ENCODE results near the gene AOPEP. TPM values are rescaled to one million over a fixed set of nuclear protein-coding genes. Genes with fewer than 3 reads are reported as not detected.

AOPEP gene
- total and polyA plus RNA-seq, 2 donors (not counting 1 experiment from before 2014, with no cell fraction given): 66.1 to 94.1 TPM

DNA sequence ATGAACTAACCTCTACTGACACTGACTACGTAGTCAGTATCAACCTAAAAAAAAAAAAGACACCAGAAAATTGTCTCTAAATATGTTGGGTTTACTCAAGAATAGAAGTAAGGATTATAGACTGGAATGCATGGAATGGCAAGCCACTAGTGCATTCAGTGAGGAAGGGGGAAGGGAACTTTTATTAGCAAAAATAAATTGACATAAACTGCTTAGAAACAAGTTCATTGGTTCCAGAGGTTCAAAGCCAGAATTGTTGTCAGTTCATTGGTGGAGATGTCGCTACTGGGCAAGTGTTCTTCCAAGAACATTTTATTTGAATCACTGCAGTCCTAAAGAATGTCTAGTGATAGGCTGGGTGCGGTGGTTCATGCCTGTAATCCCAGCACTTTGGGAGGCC, 26.1 kb upstream of the AOPEP start:
- no peaks in the 10 kb centered on the region for H3K27me3 ChIP-seq (ENCODE audit: control insufficient read depth, insufficient read depth, low read length)
- no peaks in the 10 kb centered on the region for H4K20me1 ChIP-seq (ENCODE audit: control insufficient read depth, extremely low read depth, insufficient read depth, low read length)
- no peak overlapping the region for H2AFZ ChIP-seq (ENCODE audit: low read length)

DNA sequence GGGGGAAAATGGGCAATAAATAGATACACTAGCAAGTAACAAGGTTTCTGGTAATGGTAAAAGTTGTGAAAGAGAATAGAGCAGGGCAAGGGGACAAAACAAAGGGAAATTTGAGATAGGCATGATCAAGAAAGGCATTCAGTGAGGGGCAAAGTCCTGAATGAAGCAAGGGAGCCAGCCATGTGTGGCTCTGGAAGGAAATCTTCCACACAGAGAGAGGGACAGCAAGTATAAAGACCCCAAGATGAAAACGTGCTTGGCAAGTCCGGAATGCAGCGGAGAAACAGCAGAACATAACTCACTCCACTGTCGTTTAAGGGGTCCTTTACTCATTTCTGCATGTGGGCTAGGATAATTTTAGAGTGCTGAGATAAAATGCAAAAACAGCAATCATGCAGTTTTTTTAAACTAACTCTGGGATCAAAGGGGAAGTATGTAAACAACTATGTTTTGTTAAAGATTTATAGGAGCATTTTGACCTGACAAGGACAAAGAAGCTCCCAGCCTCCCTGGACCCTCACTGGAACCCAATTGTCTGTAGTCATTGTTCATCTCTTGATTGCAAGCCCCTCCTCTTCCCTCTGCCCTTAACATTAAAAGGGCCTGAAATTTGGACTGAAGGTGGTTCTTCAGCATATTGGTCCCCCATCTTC, 22.9 kb upstream of the AOPEP start:
- TF ChIP-seq EZH2 (IDR thresholded peaks at IDR 0.05; ENCODE audit: low read length, missing control alignments): no peak
- TF ChIP-seq, protein P1, sequence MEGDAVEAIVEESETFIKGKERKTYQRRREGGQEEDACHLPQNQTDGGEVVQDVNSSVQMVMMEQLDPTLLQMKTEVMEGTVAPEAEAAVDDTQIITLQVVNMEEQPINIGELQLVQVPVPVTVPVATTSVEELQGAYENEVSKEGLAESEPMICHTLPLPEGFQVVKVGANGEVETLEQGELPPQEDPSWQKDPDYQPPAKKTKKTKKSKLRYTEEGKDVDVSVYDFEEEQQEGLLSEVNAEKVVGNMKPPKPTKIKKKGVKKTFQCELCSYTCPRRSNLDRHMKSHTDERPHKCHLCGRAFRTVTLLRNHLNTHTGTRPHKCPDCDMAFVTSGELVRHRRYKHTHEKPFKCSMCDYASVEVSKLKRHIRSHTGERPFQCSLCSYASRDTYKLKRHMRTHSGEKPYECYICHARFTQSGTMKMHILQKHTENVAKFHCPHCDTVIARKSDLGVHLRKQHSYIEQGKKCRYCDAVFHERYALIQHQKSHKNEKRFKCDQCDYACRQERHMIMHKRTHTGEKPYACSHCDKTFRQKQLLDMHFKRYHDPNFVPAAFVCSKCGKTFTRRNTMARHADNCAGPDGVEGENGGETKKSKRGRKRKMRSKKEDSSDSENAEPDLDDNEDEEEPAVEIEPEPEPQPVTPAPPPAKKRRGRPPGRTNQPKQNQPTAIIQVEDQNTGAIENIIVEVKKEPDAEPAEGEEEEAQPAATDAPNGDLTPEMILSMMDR (conservative IDR thresholded peaks at IDR 0.05 in 1 of 2, IDR thresholded peaks at IDR 0.05 in 1 of 2; ENCODE audit: low read depth in 1 of 2, low read length in 2 of 2): no peak
- Histone ChIP-seq H3K27ac (ENCODE audit: insufficient read depth, low read length) (no peak overlapping the region), H3K4me2 (ENCODE audit: extremely low read depth, insufficient read depth, low read length) (no peak overlapping the region)

More for the DNA sequence above, 26.1 kb upstream of the AOPEP start:
- H3K4me1 ChIP-seq (ENCODE audit: control insufficient read depth, extremely low read depth, insufficient read depth, low read length): no peaks in the 10 kb centered on the region
- no peaks in the 10 kb centered on the region for H3K36me3 ChIP-seq (ENCODE audit: control insufficient read depth, insufficient read depth, low read length)
- H3K4me2 ChIP-seq (ENCODE audit: extremely low read depth, insufficient read depth, low read length): no peak overlapping the region
- H3K4me3 ChIP-seq (replicated peaks in 1 of 4; ENCODE audit: control extremely low read depth in 1 of 4, insufficient read depth in 1 of 4, low read depth in 3 of 4, low read length in 4 of 4): no peak overlapping the region
- no peak for TF ChIP-seq EZH2 (IDR thresholded peaks at IDR 0.05; ENCODE audit: low read length, missing control alignments)
- TF ChIP-seq, protein P1 (conservative IDR thresholded peaks at IDR 0.05 in 1 of 2, IDR thresholded peaks at IDR 0.05 in 1 of 2; ENCODE audit: low read depth in 1 of 2, low read length in 2 of 2): no peak
- H3K27ac ChIP-seq (ENCODE audit: insufficient read depth, low read length): no peak overlapping the region
- no peak for DNase-seq (ENCODE audit: low read depth in 2 of 2)
- H3K79me2 ChIP-seq (ENCODE audit: control insufficient read depth, insufficient read depth, low read length): no peaks in the 10 kb centered on the region
- no peaks in the 10 kb centered on the region for H3K9me3 ChIP-seq (ENCODE audit: control insufficient read depth, insufficient read depth, low read depth, low read length)
- no peak overlapping the region for H3K9ac ChIP-seq (ENCODE audit: insufficient read depth, low read length)

DNA sequence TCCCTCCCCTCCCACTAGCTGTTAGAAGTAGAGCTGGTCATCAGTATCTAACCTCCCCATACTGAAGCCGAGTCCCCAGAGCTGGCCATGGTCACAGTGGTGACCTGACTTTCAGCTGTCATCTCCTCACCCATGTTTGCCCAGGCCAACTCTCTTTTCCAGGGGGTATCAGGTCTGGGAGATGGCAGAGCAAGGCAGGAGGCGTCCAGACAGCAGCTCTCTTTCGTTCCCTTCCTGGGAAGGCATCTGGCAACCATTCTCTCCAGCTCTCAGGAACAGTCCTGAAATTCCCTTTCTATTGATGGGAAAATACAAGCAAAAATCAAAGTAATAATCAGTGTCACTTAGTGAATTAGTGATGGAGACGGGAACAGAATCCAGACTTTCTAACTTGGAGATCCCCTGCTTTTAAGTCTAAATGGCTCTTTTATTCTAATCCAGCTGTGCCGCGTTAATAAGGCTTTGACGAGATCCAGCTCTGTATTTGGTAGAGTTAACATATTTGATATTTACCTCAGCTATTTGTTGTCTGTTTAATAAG, 21.3 kb upstream of the AOPEP start:
- Histone ChIP-seq H3K4me2 (ENCODE audit: extremely low read depth, insufficient read depth, low read length) (no peak overlapping the region), H3K36me3 (ENCODE audit: control insufficient read depth, insufficient read depth, low read length) (no peaks in the 10 kb centered on the region), H2AFZ (ENCODE audit: low read length) (no peak overlapping the region), H3K27me3 (ENCODE audit: control insufficient read depth, insufficient read depth, low read length) (no peaks in the 10 kb centered on the region), H3K4me1 (ENCODE audit: control insufficient read depth, extremely low read depth, insufficient read depth, low read length) (no peaks in the 10 kb centered on the region), H3K27ac (ENCODE audit: insufficient read depth, low read length) (no peak overlapping the region), H3K4me3 (replicated peaks in 1 of 4; ENCODE audit: control extremely low read depth in 1 of 4, insufficient read depth in 1 of 4, low read depth in 3 of 4, low read length in 4 of 4) (no peak overlapping the region), H3K79me2 (ENCODE audit: control insufficient read depth, insufficient read depth, low read length) (no peaks in the 10 kb centered on the region), H3K9me3 (ENCODE audit: control insufficient read depth, insufficient read depth, low read depth, low read length) (no peaks in the 10 kb centered on the region), H4K20me1 (ENCODE audit: control insufficient read depth, extremely low read depth, insufficient read depth, low read length) (no peaks in the 10 kb centered on the region), H3K9ac (ENCODE audit: insufficient read depth, low read length) (no peak overlapping the region)
- TF ChIP-seq, protein P1 (conservative IDR thresholded peaks at IDR 0.05 in 1 of 2, IDR thresholded peaks at IDR 0.05 in 1 of 2; ENCODE audit: low read depth in 1 of 2, low read length in 2 of 2): no peak
- no peak for TF ChIP-seq EZH2 (IDR thresholded peaks at IDR 0.05; ENCODE audit: low read length, missing control alignments)
- no peak for DNase-seq (ENCODE audit: low read depth in 2 of 2)

More for the DNA sequence above, 22.9 kb upstream of the AOPEP start:
- H3K36me3 ChIP-seq (ENCODE audit: control insufficient read depth, insufficient read depth, low read length): no peaks in the 10 kb centered on the region
- H3K9ac ChIP-seq (ENCODE audit: insufficient read depth, low read length): no peak overlapping the region
- H3K9me3 ChIP-seq (ENCODE audit: control insufficient read depth, insufficient read depth, low read depth, low read length): no peaks in the 10 kb centered on the region
- DNase-seq (ENCODE audit: low read depth in 2 of 2): no peak
- H3K4me1 ChIP-seq (ENCODE audit: control insufficient read depth, extremely low read depth, insufficient read depth, low read length): no peaks in the 10 kb centered on the region
- H3K27me3 ChIP-seq (ENCODE audit: control insufficient read depth, insufficient read depth, low read length): no peaks in the 10 kb centered on the region
- H3K79me2 ChIP-seq (ENCODE audit: control insufficient read depth, insufficient read depth, low read length): no peaks in the 10 kb centered on the region
- H2AFZ ChIP-seq (ENCODE audit: low read length): no peak overlapping the region
- no peak overlapping the region for H3K4me3 ChIP-seq (replicated peaks in 1 of 4; ENCODE audit: control extremely low read depth in 1 of 4, insufficient read depth in 1 of 4, low read depth in 3 of 4, low read length in 4 of 4)
- H4K20me1 ChIP-seq (ENCODE audit: control insufficient read depth, extremely low read depth, insufficient read depth, low read length): no peaks in the 10 kb centered on the region
